ENCODE measurements around the gene PITPNM3. TPM values are rescaled to one million over a fixed set of nuclear protein-coding genes. Genes with fewer than 3 reads are reported as not detected.

The PITPNM3 gene
- total and polyA plus RNA-seq, 10 donors = 5.4 to 215 (median 125) TPM

DNA sequence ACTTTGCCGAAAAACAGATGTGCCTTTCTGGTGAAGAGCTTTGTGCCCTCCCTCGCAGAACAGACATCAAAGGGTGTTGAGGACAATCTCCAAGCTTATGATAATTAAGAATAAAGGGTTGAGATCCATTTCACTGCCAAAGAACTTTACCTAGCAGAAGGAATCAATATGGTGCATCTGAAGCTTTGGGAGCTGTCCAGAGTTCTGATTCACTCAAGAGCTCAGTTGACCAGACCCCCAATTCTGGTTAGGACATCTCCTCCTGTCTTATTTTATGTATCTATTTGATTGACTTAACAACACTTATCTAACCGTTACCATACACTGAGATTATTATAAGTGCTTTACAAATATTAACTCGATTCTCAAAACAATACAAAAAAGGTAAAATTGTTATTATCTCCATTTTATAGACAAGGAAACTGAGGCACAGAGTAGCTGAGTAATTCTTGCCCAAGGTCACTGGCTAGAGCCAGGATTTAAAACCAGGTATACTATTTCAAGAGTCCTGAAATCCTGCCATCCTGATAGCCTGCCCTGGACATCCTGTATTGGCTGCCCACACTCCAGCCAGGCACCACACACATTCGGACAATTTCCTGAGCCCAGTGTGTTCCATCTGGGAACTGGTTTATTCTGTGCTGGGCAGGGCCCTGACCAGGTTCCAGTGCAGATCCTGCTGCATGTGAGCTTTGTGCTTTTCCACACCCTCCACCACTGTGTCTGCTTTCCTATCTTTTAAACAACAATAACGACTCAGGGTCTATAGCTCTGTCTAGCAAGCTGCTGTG, 29.8 kb downstream of the PITPNM3 start:
- Histone ChIP-seq H3K27ac (no peak overlapping the region), H3K4me1 (peaks cover 0 to 34% (median 0%) of the 10 kb centered on the region in 6 donors), H3K4me3 (no peak overlapping the region), H3K27me3 (replicated peaks in 1 of 7) (no peaks in the 10 kb centered on the region), H3K36me3 (peaks cover 0 to 84% (median 5%) of the 10 kb centered on the region in 6 donors), H3K9me3 (no peaks in the 10 kb centered on the region)
- no peak for DNase-seq
- WGBS, 5 donors = 76 to 88% (median 81%) methylated on average over 6 of the region's 6 CpGs
- TF ChIP-seq POLR2AphosphoS5 (IDR thresholded peaks at IDR 0.05) = peak in 1 of 3 donors; percentile 19
- TF ChIP-seq POLR2A (IDR thresholded peaks at IDR 0.05) = no peak
- TF ChIP-seq CTCF (IDR thresholded peaks at IDR 0.05 in 8 of 11, conservative IDR thresholded peaks at IDR 0.05 in 3 of 11) = no peak
- intact Hi-C loops (cut with DNase I; ENCODE audit: low total_unique reads) = no loop called here

DNA sequence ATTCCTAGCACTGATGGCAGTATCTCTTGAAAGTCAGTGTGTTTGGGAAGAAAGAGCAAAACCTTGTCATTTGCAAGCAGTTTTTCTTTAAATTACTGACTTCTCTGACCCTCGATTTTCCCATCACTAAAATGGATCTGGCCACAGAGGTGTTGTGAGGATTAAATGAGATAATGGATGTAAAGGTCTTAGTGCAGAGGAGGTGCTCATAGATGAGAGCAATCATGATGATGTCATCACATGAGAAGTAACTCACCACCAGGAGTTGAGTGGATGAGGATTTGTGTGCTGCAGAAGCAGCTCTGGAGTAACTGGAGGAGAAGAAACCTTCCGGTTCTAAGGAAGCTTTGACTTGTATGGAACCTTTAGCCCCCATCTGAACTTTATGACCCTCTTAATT, 30.6 kb downstream of the PITPNM3 start:
- no peak for DNase-seq
- WGBS, 5 donors = 79 to 91% (median 86%) methylated on average over 2 of the region's 2 CpGs
- peaks cover 0 to 81% (median 5%) of the 10 kb centered on the region in 6 donors for H3K36me3 ChIP-seq
- no peak overlapping the region for H3K4me3 ChIP-seq
- H3K27me3 ChIP-seq (replicated peaks in 1 of 7) = no peaks in the 10 kb centered on the region
- no peak overlapping the region for H3K27ac ChIP-seq
- TF ChIP-seq POLR2AphosphoS5 (IDR thresholded peaks at IDR 0.05) = no peak
- no peak for TF ChIP-seq POLR2A (IDR thresholded peaks at IDR 0.05)
- TF ChIP-seq CTCF (IDR thresholded peaks at IDR 0.05 in 8 of 11, conservative IDR thresholded peaks at IDR 0.05 in 3 of 11) = no peak
- intact Hi-C loops (cut with DNase I; ENCODE audit: low total_unique reads) = no loop called here
- no peaks in the 10 kb centered on the region for H3K9me3 ChIP-seq
- H3K4me1 ChIP-seq = peaks cover 0 to 27% (median 0%) of the 10 kb centered on the region in 6 donors

- TF ChIP-seq POLR2A (IDR thresholded peaks at IDR 0.05) (no peak), POLR2AphosphoS5 (IDR thresholded peaks at IDR 0.05) (peak in 1 of 3 donors; percentile 11), CTCF (IDR thresholded peaks at IDR 0.05 in 8 of 11, conservative IDR thresholded peaks at IDR 0.05 in 3 of 11) (no peak)
- DNase-seq = no peak
- Histone ChIP-seq H3K4me3 (no peak overlapping the region), H3K4me1 (peaks cover 0 to 22% (median 0%) of the 10 kb centered on the region in 6 donors), H3K27ac (no peak overlapping the region), H3K9me3 (no peaks in the 10 kb centered on the region), H3K36me3 (peaks cover 0 to 80% (median 5%) of the 10 kb centered on the region in 6 donors), H3K27me3 (replicated peaks in 1 of 7) (no peaks in the 10 kb centered on the region)
- WGBS, 5 donors = 70 to 90% (median 83%) methylated on average over 4 of the region's 4 CpGs
- intact Hi-C loops (cut with DNase I; ENCODE audit: low total_unique reads) = no loop called here
These were observed 31.2 kb downstream of the PITPNM3 start for GRCh38 chr17:6525141-6525540.

GRCh38 chr17:6524520-6524919, 31.8 kb downstream of the PITPNM3 start:
- Histone ChIP-seq H3K27me3 (replicated peaks in 1 of 7) (no peaks in the 10 kb centered on the region), H3K27ac (peak overlapping the region in 1 of 8 donors; percentile 13), H3K4me3 (no peak overlapping the region), H3K36me3 (peaks cover 0 to 73% (median 5%) of the 10 kb centered on the region in 6 donors), H3K4me1 (peaks cover 0 to 17% (median 0%) of the 10 kb centered on the region in 6 donors), H3K9me3 (no peaks in the 10 kb centered on the region)
- 86 to 92% (median 90%) methylated on average over 4 of the region's 4 CpGs for WGBS, 5 donors
- DNase-seq = no peak
- TF ChIP-seq POLR2A (IDR thresholded peaks at IDR 0.05) (no peak), CTCF (IDR thresholded peaks at IDR 0.05 in 8 of 11, conservative IDR thresholded peaks at IDR 0.05 in 3 of 11) (no peak), POLR2AphosphoS5 (IDR thresholded peaks at IDR 0.05) (no peak)
- intact Hi-C loops (cut with DNase I; ENCODE audit: low total_unique reads) = no loop called here

Measured in spleen (tissue), 11 donors.